NCI-H2081 (cell line): ENCODE measurements around the gene HNRNPM.
"Not testable (repeated sequence)": the region's sequence is repeated elsewhere in the genome, so short reads cannot be mapped to it uniquely, and the experiment has no call there.

ENCODE experiments used
- DNase-seq, 2 experiments: peaks; one replicate each; lab custom pipeline; 2025; lab: John Stamatoyannopoulos, UW

The HNRNPM gene

GRCh38 chr19:8426283-8426682 lies 18.5 kb upstream of the HNRNPM start:
- no peak for DNase-seq

GRCh38 chr19:8429044-8429443 lies 15.7 kb upstream of the HNRNPM start:
- no peak for DNase-seq

GRCh38 chr19:8429826-8430225 lies 14.9 kb upstream of the HNRNPM start:
- DNase-seq, result no peak

- no peak for DNase-seq
Measured at GRCh38 chr19:8430650-8431049, 14.1 kb upstream of the HNRNPM start.

GRCh38 chr19:8438236-8438635 lies 6.5 kb upstream of the HNRNPM start:
- DNase-seq, result no peak

- no peak for DNase-seq
Measured at GRCh38 chr19:8441725-8442544, 2.8 kb upstream of the HNRNPM start.

- DNase-seq, result not testable (repeated sequence)
Measured at GRCh38 chr19:8444140-8444676, 567 bp upstream of the HNRNPM start.

GRCh38 chr19:8445488-8446001 lies 770 bp downstream of the HNRNPM start:
- DNase-seq, result peak; percentile 41 to 63

GRCh38 chr19:8446061-8446709 lies 1.4 kb downstream of the HNRNPM start:
- no peak for DNase-seq

GRCh38 chr19:8449830-8450229 lies 5.1 kb downstream of the HNRNPM start:
- DNase-seq, result no peak

GRCh38 chr19:8451377-8451776 lies 6.6 kb downstream of the HNRNPM start:
- no peak for DNase-seq

GRCh38 chr19:8451885-8452284 lies 7.1 kb downstream of the HNRNPM start:
- DNase-seq, result no peak

- no peak for DNase-seq
Measured at GRCh38 chr19:8452446-8453123, 7.8 kb downstream of the HNRNPM start.

GRCh38 chr19:8453616-8454015 lies 8.8 kb downstream of the HNRNPM start:
- no peak for DNase-seq

- no peak for DNase-seq
Measured at GRCh38 chr19:8454218-8454617, 9.4 kb downstream of the HNRNPM start.

- DNase-seq, result no peak
Measured at GRCh38 chr19:8455018-8455417, 10.2 kb downstream of the HNRNPM start.

- no peak for DNase-seq
Measured at GRCh38 chr19:8456064-8456463, 11.3 kb downstream of the HNRNPM start.

- no peak for DNase-seq
Measured at GRCh38 chr19:8457209-8457608, 12.4 kb downstream of the HNRNPM start.

- DNase-seq, result no peak
Measured at GRCh38 chr19:8457827-8458226, 13.1 kb downstream of the HNRNPM start.

GRCh38 chr19:8458380-8458779 lies 13.6 kb downstream of the HNRNPM start:
- DNase-seq, result no peak

GRCh38 chr19:8459095-8459494 lies 14.3 kb downstream of the HNRNPM start:
- no peak for DNase-seq

GRCh38 chr19:8459520-8460270 lies 14.9 kb downstream of the HNRNPM start:
- DNase-seq, result no peak
